ENCODE measurements around the gene SLITRK5. TPM values are rescaled to one million over a fixed set of nuclear protein-coding genes. Genes with fewer than 3 reads are reported as not detected.

The SLITRK5 gene
- total RNA-seq, 1 experiment from 2014 or later = 3.3 TPM

DNA sequence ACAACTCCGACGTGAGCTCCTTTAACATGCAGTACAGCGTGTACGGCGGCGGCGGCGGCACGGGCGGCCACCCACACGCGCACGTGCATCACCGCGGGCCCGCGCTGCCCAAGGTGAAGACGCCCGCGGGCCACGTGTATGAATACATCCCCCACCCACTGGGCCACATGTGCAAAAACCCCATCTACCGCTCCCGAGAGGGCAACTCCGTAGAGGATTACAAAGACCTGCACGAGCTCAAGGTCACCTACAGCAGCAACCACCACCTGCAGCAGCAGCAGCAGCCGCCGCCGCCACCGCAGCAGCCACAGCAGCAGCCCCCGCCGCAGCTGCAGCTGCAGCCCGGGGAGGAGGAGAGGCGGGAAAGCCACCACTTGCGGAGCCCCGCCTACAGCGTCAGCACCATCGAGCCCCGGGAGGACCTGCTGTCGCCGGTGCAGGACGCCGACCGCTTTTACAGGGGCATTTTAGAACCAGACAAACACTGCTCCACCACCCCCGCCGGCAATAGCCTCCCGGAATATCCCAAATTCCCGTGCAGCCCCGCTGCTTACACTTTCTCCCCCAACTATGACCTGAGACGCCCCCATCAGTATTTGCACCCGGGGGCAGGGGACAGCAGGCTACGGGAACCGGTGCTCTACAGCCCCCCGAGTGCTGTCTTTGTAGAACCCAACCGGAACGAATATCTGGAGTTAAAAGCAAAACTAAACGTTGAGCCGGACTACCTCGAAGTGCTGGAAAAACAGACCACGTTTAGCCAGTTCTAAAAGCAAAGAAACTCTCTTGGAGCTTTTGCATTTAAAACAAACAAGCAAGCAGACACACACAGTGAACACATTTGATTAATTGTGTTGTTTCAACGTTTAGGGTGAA, 6.6 kb downstream of the SLITRK5 start:
- no peaks in the 10 kb centered on the region; the same call in 1 of the 2 replicates for H3K4me1 ChIP-seq
- no peaks in the 10 kb centered on the region for H3K27me3 ChIP-seq
- no peaks in the 10 kb centered on the region for H3K9me3 ChIP-seq (replicated peaks)
- H3K36me3 ChIP-seq = peaks cover 9% of the 10 kb centered on the region
- no peak overlapping the region for H3K4me3 ChIP-seq
- DNase-seq = no peak
- H3K27ac ChIP-seq = no peak overlapping the region

- H3K4me1 ChIP-seq = no peaks in the 10 kb centered on the region; the same call in 1 of the 2 replicates
- H3K36me3 ChIP-seq = peaks cover 9% of the 10 kb centered on the region
- no peak for DNase-seq
- H3K4me3 ChIP-seq = no peak overlapping the region
- H3K9me3 ChIP-seq (replicated peaks) = no peaks in the 10 kb centered on the region
- no peak overlapping the region for H3K27ac ChIP-seq
- no peaks in the 10 kb centered on the region for H3K27me3 ChIP-seq
These were observed 7.2 kb downstream of the SLITRK5 start for GRCh38 chr13:87678372-87678752.

GRCh38 chr13:87680298-87680697, 9.1 kb downstream of the SLITRK5 start:
- peaks cover 7% of the 10 kb centered on the region for H3K36me3 ChIP-seq
- H3K9me3 ChIP-seq (replicated peaks) = no peaks in the 10 kb centered on the region
- peak in 1 of 2 experiments; percentile 73 for DNase-seq
- no peak overlapping the region for H3K4me3 ChIP-seq
- H3K27ac ChIP-seq = no peak overlapping the region
- H3K4me1 ChIP-seq = peaks cover 5% of the 10 kb centered on the region; the same call in 1 of the 2 replicates
- no peaks in the 10 kb centered on the region for H3K27me3 ChIP-seq

- DNase-seq = no peak
- Histone ChIP-seq H3K9me3 (replicated peaks) (no peaks in the 10 kb centered on the region), H3K27ac (no peak overlapping the region)
These were observed 13.9 kb downstream of the SLITRK5 start for GRCh38 chr13:87684850-87685742.

DNA sequence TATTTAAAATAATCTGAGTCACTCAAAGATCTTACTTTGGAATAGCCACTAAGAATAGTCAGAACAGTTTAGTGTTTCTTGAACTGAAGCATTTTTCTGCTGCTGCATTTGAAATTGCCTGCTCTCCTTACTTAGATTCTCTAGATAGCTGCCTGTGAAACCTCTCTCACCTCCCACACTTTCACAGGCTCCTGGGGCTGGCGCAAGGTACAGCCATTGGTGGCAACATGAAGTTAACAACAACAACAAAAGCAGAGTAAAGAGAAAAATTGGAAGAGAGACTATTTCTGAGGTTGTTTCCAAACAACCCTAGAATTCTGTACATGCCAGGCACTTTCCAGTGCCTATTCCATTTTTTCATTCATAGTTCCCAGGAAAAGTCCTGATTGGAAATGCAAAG, 25.3 kb downstream of the SLITRK5 start:
- no peaks in the 10 kb centered on the region for H3K36me3 ChIP-seq
- no peak overlapping the region for H3K27ac ChIP-seq
- no peaks in the 10 kb centered on the region; the same call in 1 of the 2 replicates for H3K9me3 ChIP-seq (replicated peaks)
- DNase-seq = no peak
- no peak overlapping the region for H3K4me3 ChIP-seq
- H3K4me1 ChIP-seq = no peaks in the 10 kb centered on the region
- no peaks in the 10 kb centered on the region for H3K27me3 ChIP-seq

More at GRCh38 chr13:87684850-87685742, 13.9 kb downstream of the SLITRK5 start:
- no peaks in the 10 kb centered on the region for H3K36me3 ChIP-seq
- H3K4me3 ChIP-seq = no peak overlapping the region
- H3K4me1 ChIP-seq = peaks cover 5% of the 10 kb centered on the region; the same call in 1 of the 2 replicates
- H3K27me3 ChIP-seq = no peaks in the 10 kb centered on the region

DNA sequence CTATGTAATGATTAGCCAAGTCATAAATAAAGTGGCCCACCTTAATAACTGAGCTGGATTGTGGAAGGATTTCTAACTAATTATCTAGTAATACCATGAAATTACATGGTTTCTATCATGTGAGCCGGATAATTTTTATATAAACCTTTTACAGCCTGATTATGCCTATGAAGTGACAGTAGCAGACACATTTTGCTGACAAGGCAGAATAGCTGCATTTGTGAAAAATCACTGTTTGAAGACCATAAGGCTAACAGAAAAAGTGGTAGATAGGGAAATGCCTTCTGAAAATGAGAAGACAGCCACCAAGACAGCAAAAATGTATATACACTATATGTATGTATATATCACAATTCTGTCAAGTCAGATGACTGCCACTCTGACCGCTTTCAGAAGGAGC, 27.1 kb downstream of the SLITRK5 start:
- no peak overlapping the region for H3K27ac ChIP-seq
- no peaks in the 10 kb centered on the region for H3K4me1 ChIP-seq
- DNase-seq = no peak
- no peaks in the 10 kb centered on the region for H3K36me3 ChIP-seq
- no peaks in the 10 kb centered on the region for H3K27me3 ChIP-seq
- no peak overlapping the region for H3K4me3 ChIP-seq
- no peaks in the 10 kb centered on the region; the same call in 1 of the 2 replicates for H3K9me3 ChIP-seq (replicated peaks)

GRCh38 chr13:87709947-87710346, 38.8 kb downstream of the SLITRK5 start:
- no peaks in the 10 kb centered on the region for H3K27me3 ChIP-seq
- no peak overlapping the region for H3K4me3 ChIP-seq
- DNase-seq = no peak
- H3K27ac ChIP-seq = no peak overlapping the region
- no peaks in the 10 kb centered on the region for H3K36me3 ChIP-seq
- no peaks in the 10 kb centered on the region for H3K9me3 ChIP-seq (replicated peaks)
- H3K4me1 ChIP-seq = no peaks in the 10 kb centered on the region

GRCh38 chr13:87712012-87712411, 40.8 kb downstream of the SLITRK5 start:
- H3K27ac ChIP-seq = no peak overlapping the region
- H3K27me3 ChIP-seq = no peaks in the 10 kb centered on the region
- no peaks in the 10 kb centered on the region for H3K9me3 ChIP-seq (replicated peaks)
- no peak for DNase-seq
- H3K4me3 ChIP-seq = no peak overlapping the region
- H3K4me1 ChIP-seq = no peaks in the 10 kb centered on the region
- no peaks in the 10 kb centered on the region for H3K36me3 ChIP-seq

All from SJCRH30 (cell line).